ENCODE results near the gene SHOC2.

SHOC2 gene

DNA sequence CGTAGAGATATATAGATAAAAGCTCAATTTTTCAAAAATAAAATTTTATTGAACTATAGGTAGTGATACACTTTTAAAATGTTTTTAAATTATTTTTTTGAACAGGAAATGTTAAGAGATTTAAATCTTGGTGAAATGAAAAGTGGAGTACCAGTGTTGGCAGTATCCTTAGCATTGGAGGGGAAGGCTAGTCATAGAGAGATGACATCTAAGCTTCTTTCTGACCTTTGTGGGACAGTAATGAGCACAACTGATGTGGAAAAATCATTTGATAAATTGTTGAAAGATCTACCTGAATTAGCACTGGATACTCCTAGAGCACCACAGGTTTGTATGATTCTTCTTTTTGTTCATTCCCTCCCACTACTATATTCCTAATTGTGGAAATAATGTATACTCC, 31.8 kb upstream of the SHOC2 start:
- TF ChIP-seq, protein P1, sequence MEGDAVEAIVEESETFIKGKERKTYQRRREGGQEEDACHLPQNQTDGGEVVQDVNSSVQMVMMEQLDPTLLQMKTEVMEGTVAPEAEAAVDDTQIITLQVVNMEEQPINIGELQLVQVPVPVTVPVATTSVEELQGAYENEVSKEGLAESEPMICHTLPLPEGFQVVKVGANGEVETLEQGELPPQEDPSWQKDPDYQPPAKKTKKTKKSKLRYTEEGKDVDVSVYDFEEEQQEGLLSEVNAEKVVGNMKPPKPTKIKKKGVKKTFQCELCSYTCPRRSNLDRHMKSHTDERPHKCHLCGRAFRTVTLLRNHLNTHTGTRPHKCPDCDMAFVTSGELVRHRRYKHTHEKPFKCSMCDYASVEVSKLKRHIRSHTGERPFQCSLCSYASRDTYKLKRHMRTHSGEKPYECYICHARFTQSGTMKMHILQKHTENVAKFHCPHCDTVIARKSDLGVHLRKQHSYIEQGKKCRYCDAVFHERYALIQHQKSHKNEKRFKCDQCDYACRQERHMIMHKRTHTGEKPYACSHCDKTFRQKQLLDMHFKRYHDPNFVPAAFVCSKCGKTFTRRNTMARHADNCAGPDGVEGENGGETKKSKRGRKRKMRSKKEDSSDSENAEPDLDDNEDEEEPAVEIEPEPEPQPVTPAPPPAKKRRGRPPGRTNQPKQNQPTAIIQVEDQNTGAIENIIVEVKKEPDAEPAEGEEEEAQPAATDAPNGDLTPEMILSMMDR (conservative IDR thresholded peaks at IDR 0.05), result no peak
- H3K27ac ChIP-seq, result no peak overlapping the region

DNA sequence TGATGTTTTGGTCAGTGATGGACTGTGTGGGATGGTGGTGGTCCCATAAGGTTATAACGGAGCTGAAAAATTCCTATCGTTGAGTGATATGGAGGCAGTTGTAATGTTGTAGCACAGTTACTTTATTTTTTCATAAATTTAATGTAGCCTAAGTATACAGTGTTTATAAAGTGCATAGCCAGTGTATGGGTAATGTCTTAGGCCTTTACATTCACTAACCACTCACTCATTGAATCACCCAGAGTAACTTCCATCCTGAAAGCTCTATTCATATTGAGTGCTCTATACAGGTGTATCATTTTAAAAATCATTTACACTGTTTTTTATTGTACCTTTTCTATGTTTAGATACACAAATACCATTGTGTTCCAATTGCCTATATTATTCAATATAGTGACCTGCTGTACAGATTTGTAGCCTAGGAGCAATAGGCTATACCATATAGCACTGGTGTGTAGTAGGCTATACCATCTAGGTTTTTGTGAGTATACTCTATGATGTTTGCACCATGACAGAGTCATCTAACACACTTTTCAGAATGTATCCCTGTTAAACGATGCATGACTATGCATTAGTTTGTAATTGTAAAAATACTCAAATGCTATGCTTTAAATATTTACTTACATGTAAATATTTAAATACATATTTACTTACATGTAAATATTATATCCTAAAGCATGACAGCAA, 26.7 kb upstream of the SHOC2 start:
- TF ChIP-seq, protein P1 (conservative IDR thresholded peaks at IDR 0.05), result no peak
- H3K27ac ChIP-seq, result peak overlapping the region; percentile 27; the same call in 1 of the 2 replicates

DNA sequence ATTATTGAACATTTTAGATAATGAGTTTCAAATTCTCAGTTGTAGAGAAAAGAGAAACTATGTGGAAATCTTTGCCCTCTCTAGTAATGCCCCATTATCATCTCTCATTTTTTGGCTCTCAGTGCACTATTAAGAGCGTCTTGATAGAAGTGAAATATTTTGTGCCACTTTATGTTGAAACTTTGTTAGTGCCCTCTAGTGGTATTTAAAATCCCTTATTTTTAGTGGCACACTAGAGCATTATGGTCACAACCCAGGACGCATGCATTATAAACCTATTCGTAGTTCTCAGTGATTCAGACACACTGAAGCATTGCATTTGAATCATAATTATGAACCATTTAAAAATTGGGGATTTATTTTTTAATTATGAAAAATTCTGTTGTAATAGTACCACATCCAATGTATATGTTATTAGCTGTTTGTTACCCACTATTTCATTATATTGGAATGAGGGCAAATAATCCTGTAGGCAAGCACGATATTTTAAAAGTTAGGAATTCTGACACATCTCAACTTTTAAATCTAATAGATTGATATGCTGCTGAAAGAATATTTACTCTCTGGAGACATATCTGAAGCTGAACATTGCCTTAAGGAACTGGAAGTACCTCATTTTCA, 25.7 kb upstream of the SHOC2 start:
- TF ChIP-seq, protein P1 (conservative IDR thresholded peaks at IDR 0.05), result peak; percentile 73
- H3K27ac ChIP-seq, result no peak overlapping the region

DNA sequence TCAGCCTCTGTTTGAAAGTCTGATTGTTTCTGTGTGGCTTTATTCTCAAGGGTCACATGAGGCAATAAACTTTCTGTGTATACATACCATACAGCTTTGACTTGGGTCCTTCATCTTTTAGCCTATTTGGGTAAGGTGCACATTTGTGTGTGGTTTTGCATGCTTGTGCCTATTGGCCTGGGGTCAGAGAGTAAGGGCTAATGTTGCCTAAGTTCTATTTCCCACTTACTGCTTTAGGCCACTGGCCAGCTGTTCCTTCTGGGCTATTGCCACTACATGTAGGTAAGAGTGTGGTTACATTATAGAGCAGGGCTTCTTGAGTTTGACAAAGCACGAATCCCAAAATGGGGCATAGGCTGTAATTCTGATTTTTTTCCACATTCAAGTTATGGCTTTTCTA, 22.2 kb upstream of the SHOC2 start:
- no peak overlapping the region for H3K27ac ChIP-seq
- TF ChIP-seq, protein P1 (conservative IDR thresholded peaks at IDR 0.05), result no peak

DNA sequence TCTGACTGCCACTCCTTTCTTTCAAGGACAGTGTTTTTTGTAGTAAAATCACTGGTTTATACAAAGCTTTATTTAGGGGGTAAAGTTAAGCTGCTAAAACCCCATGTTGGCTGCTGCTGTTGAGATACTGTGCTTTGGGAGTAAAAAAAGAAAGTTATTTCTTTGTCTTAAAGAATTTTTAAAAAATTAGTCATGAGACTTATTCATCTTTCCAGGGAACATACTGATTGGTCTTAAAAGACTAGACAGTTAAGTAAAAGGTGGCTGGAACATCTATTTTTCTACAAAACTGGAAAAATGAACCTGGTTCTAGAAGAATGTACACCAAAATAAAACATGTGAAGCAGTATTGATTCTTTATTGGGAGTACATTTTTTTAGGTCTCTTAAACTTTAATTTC, 21.0 kb upstream of the SHOC2 start:
- TF ChIP-seq, protein P1 (conservative IDR thresholded peaks at IDR 0.05), result no peak
- H3K27ac ChIP-seq, result no peak overlapping the region

DNA sequence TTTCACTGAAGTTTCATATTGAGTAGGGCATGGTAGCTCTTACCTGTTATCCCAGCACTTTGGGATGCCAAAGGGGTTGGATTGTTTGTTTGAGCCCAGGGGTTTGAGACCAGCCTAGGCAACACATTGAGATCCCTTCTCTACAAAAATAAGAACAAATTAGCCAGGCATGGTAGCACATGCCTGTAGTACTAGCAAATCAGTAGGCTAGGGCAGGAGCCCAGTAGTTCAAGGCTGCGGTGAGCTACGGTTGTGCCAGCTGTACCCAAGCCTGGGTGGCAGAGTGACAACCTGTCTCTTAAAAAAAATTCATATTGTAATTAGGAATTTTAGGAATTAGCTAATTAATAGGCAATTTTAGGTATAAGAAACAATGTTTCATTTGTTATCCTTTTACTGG, 18.4 kb upstream of the SHOC2 start:
- no peak overlapping the region for H3K27ac ChIP-seq
- TF ChIP-seq, protein P1 (conservative IDR thresholded peaks at IDR 0.05), result no peak

DNA sequence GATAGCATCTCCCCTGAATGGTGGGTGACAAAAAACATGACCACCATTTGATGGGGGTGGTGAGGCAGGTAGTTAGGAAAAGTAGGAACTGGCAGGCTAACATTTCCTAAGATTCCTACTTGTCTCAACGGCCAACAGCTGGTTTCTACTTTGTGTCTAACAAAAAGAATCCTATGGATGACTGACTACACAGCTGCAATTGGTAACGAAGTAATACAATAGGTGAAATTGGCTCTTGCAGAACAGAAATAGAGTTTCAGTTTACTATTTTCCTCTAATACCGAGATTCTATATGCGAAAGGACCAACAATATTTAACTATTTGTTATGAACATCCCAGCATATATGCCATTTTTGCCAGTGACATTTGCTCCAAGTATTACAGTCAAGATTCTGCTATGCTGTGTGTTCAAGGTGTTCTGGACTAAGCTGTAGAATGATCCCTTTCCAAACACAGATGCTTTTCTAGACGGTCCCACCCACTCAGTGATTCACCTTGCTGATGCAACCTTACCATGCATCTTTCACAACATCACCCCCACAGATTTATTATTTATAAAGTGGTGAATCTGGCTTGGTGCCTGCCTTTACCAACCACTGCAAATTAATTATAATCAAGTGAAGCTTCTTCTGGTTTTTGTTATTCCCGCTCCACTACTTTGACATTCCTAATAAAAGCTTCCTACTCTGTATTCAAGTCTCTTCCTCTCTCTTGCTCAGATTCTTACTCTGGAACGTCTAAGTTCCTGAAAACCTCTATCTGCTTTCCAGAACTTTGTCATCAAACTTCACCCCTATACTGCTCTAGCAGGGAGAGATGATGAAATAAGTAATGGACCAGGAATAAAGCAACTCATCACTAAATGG, 17.2 kb upstream of the SHOC2 start:
- H3K27ac ChIP-seq, result no peak overlapping the region
- TF ChIP-seq, protein P1 (conservative IDR thresholded peaks at IDR 0.05), result no peak
